ENCODE measurements around the gene DLK1.

DNA sequence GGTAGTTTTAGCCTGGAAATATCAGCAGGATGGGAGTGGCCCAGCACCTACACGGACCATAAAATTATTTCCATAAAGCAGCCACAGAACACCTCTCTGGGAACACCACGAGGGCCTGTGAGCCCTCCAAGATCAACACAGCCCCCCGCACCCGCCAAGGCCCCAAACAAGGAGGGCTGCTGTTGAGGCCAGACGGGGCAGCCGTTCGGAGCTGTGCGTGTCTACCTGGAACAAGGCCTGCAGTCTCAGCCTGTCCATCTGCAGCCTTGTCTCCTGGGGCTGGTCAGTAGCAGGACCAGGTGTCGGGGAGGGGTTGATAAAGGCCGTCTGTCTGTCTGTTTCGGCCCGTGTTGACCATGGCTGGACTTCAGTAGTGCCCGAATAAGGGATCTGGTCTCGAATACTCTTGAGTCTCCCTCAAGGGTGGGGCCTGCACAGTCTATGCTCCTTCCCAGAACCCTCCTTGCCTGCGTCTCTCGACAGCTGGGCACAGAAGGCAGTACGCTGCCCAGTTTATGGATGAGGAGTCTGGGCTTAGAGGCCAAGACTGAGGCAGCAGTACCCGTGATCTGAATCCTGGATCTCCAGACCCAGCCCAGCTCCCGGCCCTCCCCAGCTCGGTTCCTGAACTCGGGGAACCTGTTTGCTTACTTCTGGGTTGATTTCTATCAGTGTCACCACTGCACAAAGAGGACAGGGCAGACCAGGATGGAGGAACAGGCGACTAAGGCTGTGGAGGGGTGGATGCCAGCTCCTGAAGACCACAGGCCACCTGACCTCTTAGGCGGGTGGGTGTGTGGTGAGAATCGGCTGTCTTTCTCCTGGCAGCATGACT, 23.1 kb upstream of the DLK1 start:
- TF ChIP-seq POLR2AphosphoS5 (IDR thresholded peaks at IDR 0.05; ENCODE audit: low read depth, low read length) (no peak), FOXM1 (CRISPR knock-in tag; IDR thresholded peaks at IDR 0.05) (no peak), BRCA1 (CRISPR knock-in tag; IDR thresholded peaks at IDR 0.05) (no peak), EP300 (IDR thresholded peaks at IDR 0.05; ENCODE audit: low read depth in 2 of 2, low read length in 2 of 2) (no peak), EP300 (CRISPR knock-in tag; IDR thresholded peaks at IDR 0.05; ENCODE audit: borderline replicate concordance) (no peak)
- TF ChIP-seq, protein P1, sequence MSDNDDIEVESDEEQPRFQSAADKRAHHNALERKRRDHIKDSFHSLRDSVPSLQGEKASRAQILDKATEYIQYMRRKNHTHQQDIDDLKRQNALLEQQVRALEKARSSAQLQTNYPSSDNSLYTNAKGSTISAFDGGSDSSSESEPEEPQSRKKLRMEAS (IDR thresholded peaks at IDR 0.05) = no peak
- TF ChIP-seq, protein P2, sequence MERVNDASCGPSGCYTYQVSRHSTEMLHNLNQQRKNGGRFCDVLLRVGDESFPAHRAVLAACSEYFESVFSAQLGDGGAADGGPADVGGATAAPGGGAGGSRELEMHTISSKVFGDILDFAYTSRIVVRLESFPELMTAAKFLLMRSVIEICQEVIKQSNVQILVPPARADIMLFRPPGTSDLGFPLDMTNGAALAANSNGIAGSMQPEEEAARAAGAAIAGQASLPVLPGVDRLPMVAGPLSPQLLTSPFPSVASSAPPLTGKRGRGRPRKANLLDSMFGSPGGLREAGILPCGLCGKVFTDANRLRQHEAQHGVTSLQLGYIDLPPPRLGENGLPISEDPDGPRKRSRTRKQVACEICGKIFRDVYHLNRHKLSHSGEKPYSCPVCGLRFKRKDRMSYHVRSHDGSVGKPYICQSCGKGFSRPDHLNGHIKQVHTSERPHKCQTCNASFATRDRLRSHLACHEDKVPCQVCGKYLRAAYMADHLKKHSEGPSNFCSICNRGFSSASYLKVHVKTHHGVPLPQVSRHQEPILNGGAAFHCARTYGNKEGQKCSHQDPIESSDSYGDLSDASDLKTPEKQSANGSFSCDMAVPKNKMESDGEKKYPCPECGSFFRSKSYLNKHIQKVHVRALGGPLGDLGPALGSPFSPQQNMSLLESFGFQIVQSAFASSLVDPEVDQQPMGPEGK (CRISPR knock-in tag; IDR thresholded peaks at IDR 0.05) = no peak
